Sigmoid colon (tissue), 3 donors: Measurements from ENCODE around the gene CCDC148.

ENCODE experiments used
- POLR2A ChIP-seq, 2 donors: fragments of 450-650 bp; IDR thresholded peaks; one replicate each; pipeline ENCODE4 v1.6.1; 2016; ENCODE audit warnings: antibody characterized with exemption in 2 of 2, mild to moderate bottlenecking in 2 of 2, moderate library complexity in 2 of 2
- TF ChIP-seq, protein P1 (sequence below), 4 experiments: fragments of 450-650 bp in 3 of 4; fragments of 200-600 bp in 1 of 4; IDR thresholded peaks; one replicate each; pipeline ENCODE4 v1.5.1; 2016 to 2019; ENCODE audit warnings: antibody characterized with exemption in 4 of 4, mild to moderate bottlenecking in 3 of 4, moderate library complexity in 2 of 4

DNA sequence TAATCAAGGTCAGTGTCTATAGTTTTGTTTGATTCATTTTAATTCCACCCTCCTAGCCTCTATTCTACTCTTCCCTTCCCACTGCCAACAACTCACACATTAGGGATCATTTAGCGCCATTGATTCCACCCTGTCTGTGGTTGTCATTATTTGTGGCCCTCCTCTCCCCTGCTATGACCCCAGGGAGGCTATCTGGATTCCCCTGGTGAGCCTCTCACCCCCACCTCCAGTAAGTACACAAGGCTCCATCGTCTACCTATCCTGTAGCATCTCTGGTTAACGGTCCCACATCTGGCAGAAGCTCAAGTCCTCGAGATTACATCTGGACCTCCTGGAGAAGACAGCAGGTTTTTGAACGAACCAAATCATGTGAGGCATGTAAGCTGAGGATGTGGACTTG, 327.5 kb downstream of the CCDC148 start:
- TF ChIP-seq, protein P1, sequence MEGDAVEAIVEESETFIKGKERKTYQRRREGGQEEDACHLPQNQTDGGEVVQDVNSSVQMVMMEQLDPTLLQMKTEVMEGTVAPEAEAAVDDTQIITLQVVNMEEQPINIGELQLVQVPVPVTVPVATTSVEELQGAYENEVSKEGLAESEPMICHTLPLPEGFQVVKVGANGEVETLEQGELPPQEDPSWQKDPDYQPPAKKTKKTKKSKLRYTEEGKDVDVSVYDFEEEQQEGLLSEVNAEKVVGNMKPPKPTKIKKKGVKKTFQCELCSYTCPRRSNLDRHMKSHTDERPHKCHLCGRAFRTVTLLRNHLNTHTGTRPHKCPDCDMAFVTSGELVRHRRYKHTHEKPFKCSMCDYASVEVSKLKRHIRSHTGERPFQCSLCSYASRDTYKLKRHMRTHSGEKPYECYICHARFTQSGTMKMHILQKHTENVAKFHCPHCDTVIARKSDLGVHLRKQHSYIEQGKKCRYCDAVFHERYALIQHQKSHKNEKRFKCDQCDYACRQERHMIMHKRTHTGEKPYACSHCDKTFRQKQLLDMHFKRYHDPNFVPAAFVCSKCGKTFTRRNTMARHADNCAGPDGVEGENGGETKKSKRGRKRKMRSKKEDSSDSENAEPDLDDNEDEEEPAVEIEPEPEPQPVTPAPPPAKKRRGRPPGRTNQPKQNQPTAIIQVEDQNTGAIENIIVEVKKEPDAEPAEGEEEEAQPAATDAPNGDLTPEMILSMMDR (IDR thresholded peaks at IDR 0.05) = no peak
- no peak for TF ChIP-seq POLR2A (IDR thresholded peaks at IDR 0.05)
